Activated CD4-positive, alpha-beta T cell treated with anti-CD3 and anti-CD28 coated beads, Interleukin-10, Interleukin-2, amounts not matched to agents 100 ng/mL and 50 ng/mL, durations not matched to agents 16 hours and 8 hours (primary cell): ENCODE measurements around the gene GTF3C1.

Experiments used
- DNase-seq: peaks from one replicate; pipeline ENCODE4 v3.0.0-alpha.2; 2020

Gene GTF3C1

GRCh38 chr16:27417047-27417671 lies 132.6 kb downstream of the GTF3C1 start:
- peak; percentile 72 for DNase-seq

- no peak for DNase-seq
Observed at GRCh38 chr16:27414788-27415431, 134.8 kb downstream of the GTF3C1 start.

- no peak for DNase-seq
Observed at GRCh38 chr16:27413956-27414355, 135.8 kb downstream of the GTF3C1 start.

GRCh38 chr16:27410761-27411160 lies 139.0 kb downstream of the GTF3C1 start:
- no peak for DNase-seq
